Activated T-cell treated with anti-CD3 and anti-CD28 coated beads for 1 hour (primary cell): ENCODE results near the gene SCYL3.
"Not testable (repeated sequence)": the region's sequence is repeated elsewhere in the genome, so short reads cannot be mapped to it uniquely, and the experiment has no call there.

Experiments
- DNase-seq: peaks from one replicate; pipeline ENCODE4 v3.0.0-alpha.2; 2020; ENCODE audit warnings: low read depth

Gene SCYL3, protein sequence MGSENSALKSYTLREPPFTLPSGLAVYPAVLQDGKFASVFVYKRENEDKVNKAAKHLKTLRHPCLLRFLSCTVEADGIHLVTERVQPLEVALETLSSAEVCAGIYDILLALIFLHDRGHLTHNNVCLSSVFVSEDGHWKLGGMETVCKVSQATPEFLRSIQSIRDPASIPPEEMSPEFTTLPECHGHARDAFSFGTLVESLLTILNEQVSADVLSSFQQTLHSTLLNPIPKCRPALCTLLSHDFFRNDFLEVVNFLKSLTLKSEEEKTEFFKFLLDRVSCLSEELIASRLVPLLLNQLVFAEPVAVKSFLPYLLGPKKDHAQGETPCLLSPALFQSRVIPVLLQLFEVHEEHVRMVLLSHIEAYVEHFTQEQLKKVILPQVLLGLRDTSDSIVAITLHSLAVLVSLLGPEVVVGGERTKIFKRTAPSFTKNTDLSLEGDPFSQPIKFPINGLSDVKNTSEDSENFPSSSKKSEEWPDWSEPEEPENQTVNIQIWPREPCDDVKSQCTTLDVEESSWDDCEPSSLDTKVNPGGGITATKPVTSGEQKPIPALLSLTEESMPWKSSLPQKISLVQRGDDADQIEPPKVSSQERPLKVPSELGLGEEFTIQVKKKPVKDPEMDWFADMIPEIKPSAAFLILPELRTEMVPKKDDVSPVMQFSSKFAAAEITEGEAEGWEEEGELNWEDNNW

DNA sequence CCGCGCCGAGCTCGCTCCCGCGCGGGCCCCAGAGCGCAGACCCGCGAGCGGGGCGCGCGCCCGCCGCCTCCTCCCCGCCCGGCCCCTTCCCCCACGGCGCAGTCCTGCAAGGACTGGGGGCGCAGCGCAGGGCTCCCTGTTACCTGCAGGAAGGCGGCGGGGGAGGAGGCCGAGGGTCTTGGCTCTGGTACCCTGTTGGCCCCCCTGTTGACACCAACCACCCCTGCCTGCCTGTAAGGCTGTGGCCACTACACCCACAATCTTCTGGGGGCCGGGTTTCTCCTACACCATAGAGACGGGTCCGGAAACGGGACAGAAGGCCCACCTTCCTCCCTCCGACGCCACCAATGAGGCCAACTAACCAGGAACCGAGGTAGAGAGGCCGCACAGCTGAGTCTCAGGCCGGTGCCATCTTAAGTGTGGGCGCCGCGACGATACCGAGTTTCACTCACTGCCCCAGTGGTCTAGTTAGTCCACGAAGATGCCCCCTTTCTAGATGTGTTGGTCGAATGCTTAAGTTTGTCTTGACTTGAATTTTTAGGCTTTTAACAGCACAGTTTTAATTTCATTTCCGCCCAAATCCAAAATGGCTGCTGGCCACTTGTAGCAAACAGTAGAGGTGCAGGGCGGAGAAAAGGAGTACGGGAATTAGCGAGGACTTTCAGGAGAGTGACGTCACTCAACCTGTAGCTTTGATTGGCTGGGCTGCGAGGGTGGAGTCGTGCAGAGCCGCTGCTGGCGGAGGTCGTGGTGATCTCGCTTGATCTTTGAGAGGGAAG lies at the start of gene SCYL3:
Gene SCYL3 (minus strand): TSS at position 252 of the 779 bp plus-strand sequence. CDS start 5,056 bp downstream, outside the sequence.
- DNase-seq = peak; percentile 77

GRCh38 chr1:169941982-169942830 lies 48.5 kb upstream of the SCYL3 start:
- DNase-seq = no peak

GRCh38 chr1:169933984-169934725 lies 40.5 kb upstream of the SCYL3 start:
- no peak for DNase-seq

GRCh38 chr1:169931795-169932231 lies 38.1 kb upstream of the SCYL3 start:
- DNase-seq = no peak

- DNase-seq = no peak
Observed at GRCh38 chr1:169929210-169929526, 35.5 kb upstream of the SCYL3 start.

DNA sequence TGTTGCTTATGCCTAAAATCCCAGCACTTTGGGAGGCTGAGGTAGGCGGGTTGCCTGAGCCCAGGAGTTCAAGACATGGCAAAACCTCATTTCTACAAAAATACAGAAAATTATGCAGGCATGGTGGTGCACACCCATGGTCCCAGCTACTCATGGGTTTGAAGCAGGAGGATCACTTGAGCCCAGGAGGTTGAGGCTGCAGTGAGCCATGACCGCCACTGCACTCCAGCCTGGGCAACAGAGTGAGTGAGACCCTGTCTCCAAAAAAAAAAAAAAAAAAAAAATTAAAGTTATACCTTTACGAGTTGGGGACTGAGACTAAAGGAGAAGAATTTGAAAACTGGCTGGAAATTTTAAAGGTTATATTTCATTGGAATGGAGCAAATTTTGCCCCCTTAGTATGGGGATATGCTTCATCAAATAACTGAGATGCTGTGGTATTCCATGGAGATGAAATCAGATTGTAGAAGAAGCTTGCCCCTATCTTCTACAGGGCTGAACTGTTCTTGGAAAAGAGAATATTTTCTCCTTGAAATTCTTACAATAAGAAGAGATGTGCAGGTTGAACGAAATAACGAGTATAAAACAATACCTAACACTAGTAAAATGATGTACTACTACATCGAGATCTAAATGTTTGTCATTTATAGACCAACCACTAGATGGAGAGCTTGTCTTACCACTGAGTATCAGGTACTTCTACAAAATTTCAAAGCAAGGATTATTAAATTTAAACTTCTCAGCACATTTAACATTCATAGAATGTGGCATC lies 34.9 kb upstream of the SCYL3 start:
- no peak for DNase-seq

- no peak for DNase-seq
Observed at GRCh38 chr1:169925505-169926482, 32.1 kb upstream of the SCYL3 start.

GRCh38 chr1:169924829-169925228 lies 31.1 kb upstream of the SCYL3 start:
- no peak for DNase-seq

DNA sequence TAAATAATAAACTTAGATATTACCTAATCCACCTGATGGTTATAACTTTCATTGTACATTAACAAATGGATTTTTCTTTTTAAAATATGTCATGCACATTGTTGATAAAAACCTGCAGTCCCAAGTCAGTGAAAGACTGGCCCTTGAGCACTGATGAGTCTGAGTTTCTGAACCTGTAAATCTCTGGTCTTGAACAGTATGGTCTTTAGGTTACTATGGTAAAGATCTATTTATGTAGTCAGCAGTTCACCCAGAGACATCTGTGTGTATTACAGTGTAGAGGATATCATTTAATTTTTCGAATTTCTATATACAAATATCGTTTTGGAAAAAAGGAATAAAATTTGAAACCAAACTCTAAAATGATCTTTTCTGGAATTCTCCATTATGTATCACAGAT lies 30.4 kb upstream of the SCYL3 start:
- DNase-seq = no peak

DNA sequence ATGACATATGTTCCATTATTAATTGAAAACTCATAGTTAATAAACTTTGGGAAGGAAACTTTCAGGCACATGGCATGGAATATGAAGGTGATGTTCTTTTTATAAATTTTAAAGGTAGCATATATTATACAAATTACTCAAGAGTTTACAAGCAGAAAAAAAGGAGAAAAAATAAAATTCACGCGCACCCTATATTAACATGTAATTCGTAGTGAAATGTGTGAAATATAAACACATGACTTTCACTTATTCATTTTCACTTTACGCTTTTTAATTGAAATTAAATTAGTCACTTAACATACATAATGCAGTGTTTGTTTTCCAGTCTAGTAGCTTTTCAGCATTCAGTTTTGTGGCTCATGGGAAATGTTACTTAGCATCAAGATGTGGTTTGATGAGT lies 27.4 kb upstream of the SCYL3 start:
- DNase-seq = no peak

DNA sequence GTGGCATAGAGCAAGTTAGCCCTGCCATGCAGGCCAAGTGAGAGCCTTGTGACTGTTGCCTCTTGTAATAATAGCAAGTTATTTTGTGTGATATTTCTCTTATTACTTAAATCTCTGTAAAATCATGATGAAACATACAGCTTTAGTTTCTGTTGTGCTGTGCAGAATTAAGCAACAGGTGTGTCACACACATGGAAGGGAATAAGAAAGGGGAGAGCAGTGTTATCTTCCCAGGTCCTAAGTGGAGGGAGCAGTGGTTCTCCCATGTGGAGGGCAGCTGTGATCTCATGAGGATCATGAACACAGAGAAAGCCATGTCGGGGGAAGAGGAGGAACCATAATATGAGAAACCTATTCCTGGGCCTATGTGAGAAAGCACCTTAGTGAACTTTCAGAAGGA lies 25.2 kb upstream of the SCYL3 start:
- DNase-seq = no peak

DNA sequence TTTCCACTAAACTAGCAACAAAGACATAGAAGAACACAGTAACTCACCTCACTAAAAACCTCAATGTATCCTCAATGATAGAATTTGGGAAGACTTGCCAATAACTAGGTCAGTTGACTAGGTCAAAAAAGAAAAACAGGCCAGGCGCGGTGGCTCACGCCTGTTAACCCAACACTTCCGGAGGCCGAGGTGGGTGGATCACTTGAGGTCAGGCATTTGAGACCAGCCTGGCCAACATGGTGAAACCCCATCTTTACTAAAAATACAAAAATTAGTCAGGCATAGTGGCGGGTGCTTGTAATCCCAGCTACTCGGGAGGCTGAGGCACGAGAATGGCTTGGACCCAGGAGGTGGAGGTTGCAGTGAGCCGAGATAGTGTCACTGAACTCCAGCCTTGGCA lies 24.5 kb upstream of the SCYL3 start:
- not testable (repeated sequence) for DNase-seq

- DNase-seq = no peak
Observed at GRCh38 chr1:169915150-169915549, 21.5 kb upstream of the SCYL3 start.

GRCh38 chr1:169914531-169914930 lies 20.8 kb upstream of the SCYL3 start:
- no peak for DNase-seq

- no peak for DNase-seq
Observed at GRCh38 chr1:169909499-169909898, 15.8 kb upstream of the SCYL3 start.

- DNase-seq = no peak
Observed at GRCh38 chr1:169906938-169907337, 13.2 kb upstream of the SCYL3 start.

- DNase-seq = no peak
Observed at GRCh38 chr1:169904834-169905233, 11.1 kb upstream of the SCYL3 start.

DNA sequence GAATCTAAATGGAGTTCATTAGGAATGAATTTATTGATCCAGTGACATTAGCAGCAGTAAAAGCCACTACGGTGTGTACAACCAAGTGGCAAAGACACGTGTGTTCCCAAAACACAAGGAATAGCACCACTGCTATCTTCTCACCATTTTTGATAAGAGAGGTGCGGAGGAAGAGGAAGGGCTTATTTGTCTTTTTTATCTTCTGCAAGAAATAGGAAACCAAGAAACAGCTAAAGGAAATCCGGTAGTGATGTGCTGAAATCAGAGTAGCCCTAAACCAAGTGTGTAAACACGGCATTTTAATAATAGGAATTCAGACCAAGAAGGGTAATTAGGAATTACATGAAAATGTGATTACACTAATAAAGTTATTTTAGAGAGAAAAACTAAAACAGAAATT lies 9.1 kb upstream of the SCYL3 start:
- no peak for DNase-seq

DNA sequence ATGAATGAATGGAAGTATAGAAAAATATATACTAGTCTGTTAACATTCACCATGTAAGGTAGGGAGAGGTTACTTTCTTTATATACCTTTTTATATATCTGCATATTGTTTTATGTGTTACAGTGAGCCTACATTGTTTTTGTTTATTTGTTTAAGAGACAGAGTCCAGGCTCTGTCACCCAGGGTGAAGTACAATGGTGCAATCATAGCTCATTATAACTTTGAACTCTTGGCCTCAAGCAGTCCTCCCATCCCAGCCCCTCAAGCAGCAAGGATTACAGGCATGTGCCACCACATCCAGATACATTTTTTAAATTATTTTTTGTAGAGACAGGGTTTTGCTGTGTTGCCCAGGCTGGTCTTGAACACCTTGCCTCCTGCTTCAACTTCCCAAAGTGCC lies 7.4 kb upstream of the SCYL3 start:
- DNase-seq = no peak
